Left cardiac atrium (tissue), 4 donors: ENCODE measurements around the gene FHOD3. TPM values are rescaled to one million over a fixed set of nuclear protein-coding genes. Genes with fewer than 3 reads are reported as not detected.
"Not testable (repeated sequence)": the region's sequence is repeated elsewhere in the genome, so short reads cannot be mapped to it uniquely, and the experiment has no call there.

ENCODE experiments used
- ATAC-seq, 2 donors: fragments of 200-7000 bp; cut with Tn5 transposase; one replicate each; pipeline ENCODE4 v1.9.1; 2020; ENCODE audit warnings: mild to moderate bottlenecking in 2 of 2, moderate library complexity in 2 of 2
- DNase-seq: peaks from one replicate; pipeline ENCODE4 v3.0.0-alpha.2; 2020
- intact Hi-C, 2 donors: fragments of 100-400 bp; cut with DNase I; formaldehyde crosslinking; loops; one replicate each; pipeline versions ENCODE4 v1.14.1 to v1.15.1; 2022 to 2023
- total RNA-seq, 2 donors: library from RNA; stranded (reverse); fragmentation: NEBNext Ultra II Directional; extraction: Animal tissue kit (Norgen Biotek cat#: 25700); gene quantifications; one replicate each; pipeline ENCODE4 v1.2.1, GENCODE V29; 2021
- donor health status: DM: no; HTN: yes; CAD: no.
- donor health status: DM: no; HTN: yes; CAD: no; lungs with severe emphysema.
- donor health status: DM: yes; HTN: yes; CAD: no.
- donor health status: Dilated cardiomyopathy.

The FHOD3 gene
- total RNA-seq, 2 donors from 2014 or later, result 117 to 119 TPM

GRCh38 chr18:36706134-36706881 is 408.8 kb downstream of the FHOD3 start:
- DNase-seq, result no peak
- intact Hi-C loops, result no loop called here
- ATAC-seq, result no peak

- ATAC-seq (peak; percentile 43 to 46), DNase-seq (no peak)
These were observed 410.9 kb downstream of the FHOD3 start for GRCh38 chr18:36708366-36708765.

GRCh38 chr18:36709315-36709714 is 411.8 kb downstream of the FHOD3 start:
- DNase-seq, result no peak
- intact Hi-C loops, result no loop called here

More at GRCh38 chr18:36708366-36708765, 410.9 kb downstream of the FHOD3 start:
- intact Hi-C loops, result no loop called here

GRCh38 chr18:36711014-36711725 is 413.7 kb downstream of the FHOD3 start:
- ATAC-seq (peak in 1 of 2 donors; percentile 15), DNase-seq (no peak)
- intact Hi-C loops, result no loop called here

More at GRCh38 chr18:36709315-36709714, 411.8 kb downstream of the FHOD3 start:
- no peak for ATAC-seq

GRCh38 chr18:36711813-36712444 is 414.4 kb downstream of the FHOD3 start:
- ATAC-seq (peak; percentile 62 to 93), DNase-seq (peak; percentile 73)
- intact Hi-C loops, result no loop called here

- DNase-seq (no peak), ATAC-seq (no peak)
- intact Hi-C loops, result no loop called here
These were observed 417.0 kb downstream of the FHOD3 start for GRCh38 chr18:36714476-36714875.

- DNase-seq, result no peak
- ATAC-seq, result no peak
These were observed 420.1 kb downstream of the FHOD3 start for GRCh38 chr18:36717422-36718110.

GRCh38 chr18:36718705-36719328 is 421.3 kb downstream of the FHOD3 start:
- ATAC-seq (peak in 1 of 2 donors; percentile 10), DNase-seq (no peak)
- intact Hi-C loops, result no loop called here

More at GRCh38 chr18:36717422-36718110, 420.1 kb downstream of the FHOD3 start:
- intact Hi-C loops, result no loop called here

- DNase-seq (no peak), ATAC-seq (peak in 1 of 2 donors; percentile 39)
- intact Hi-C loops, result no loop called here
These were observed 422.1 kb downstream of the FHOD3 start for GRCh38 chr18:36719630-36720029.

- ATAC-seq, intact Hi-C loops, DNase-seq: not testable (repeated sequence)
These were observed 423.8 kb downstream of the FHOD3 start for GRCh38 chr18:36721351-36721750.

- DNase-seq (no peak), ATAC-seq (no peak)
- intact Hi-C loops, result no loop called here
These were observed 426.7 kb downstream of the FHOD3 start for GRCh38 chr18:36724169-36724568.

- intact Hi-C loops, result no loop called here
- ATAC-seq (peak; percentile 35 to 55), DNase-seq (peak; percentile 65)
These were observed 427.1 kb downstream of the FHOD3 start for GRCh38 chr18:36724591-36725001.

GRCh38 chr18:36728345-36728744 is 430.8 kb downstream of the FHOD3 start:
- intact Hi-C loops, result no loop called here
- no peak for DNase-seq
- ATAC-seq, result no peak

- intact Hi-C loops, result no loop called here
- DNase-seq, result no peak
- ATAC-seq, result no peak
These were observed 431.7 kb downstream of the FHOD3 start for GRCh38 chr18:36729197-36729596.

GRCh38 chr18:36732264-36732663 is 434.8 kb downstream of the FHOD3 start:
- ATAC-seq (no peak), DNase-seq (no peak)
- intact Hi-C loops, result no loop called here

- ATAC-seq (no peak), DNase-seq (no peak)
- intact Hi-C loops, result no loop called here
These were observed 435.6 kb downstream of the FHOD3 start for GRCh38 chr18:36733150-36733549.

- ATAC-seq (no peak), DNase-seq (no peak)
- intact Hi-C loops, result no loop called here
These were observed 437.1 kb downstream of the FHOD3 start for GRCh38 chr18:36734596-36734995.

- DNase-seq (no peak), ATAC-seq (no peak)
- intact Hi-C loops, result no loop called here
These were observed 437.6 kb downstream of the FHOD3 start for GRCh38 chr18:36735130-36735529.

GRCh38 chr18:36736094-36736493 is 438.6 kb downstream of the FHOD3 start:
- no peak for DNase-seq
- intact Hi-C loops, result no loop called here
- no peak for ATAC-seq
